ENCODE results near the gene HOXC9. TPM values are rescaled to one million over a fixed set of nuclear protein-coding genes. Genes with fewer than 3 reads are reported as not detected.

The HOXC9 gene
- total and polyA plus RNA-seq, 4 donors = not detected

DNA sequence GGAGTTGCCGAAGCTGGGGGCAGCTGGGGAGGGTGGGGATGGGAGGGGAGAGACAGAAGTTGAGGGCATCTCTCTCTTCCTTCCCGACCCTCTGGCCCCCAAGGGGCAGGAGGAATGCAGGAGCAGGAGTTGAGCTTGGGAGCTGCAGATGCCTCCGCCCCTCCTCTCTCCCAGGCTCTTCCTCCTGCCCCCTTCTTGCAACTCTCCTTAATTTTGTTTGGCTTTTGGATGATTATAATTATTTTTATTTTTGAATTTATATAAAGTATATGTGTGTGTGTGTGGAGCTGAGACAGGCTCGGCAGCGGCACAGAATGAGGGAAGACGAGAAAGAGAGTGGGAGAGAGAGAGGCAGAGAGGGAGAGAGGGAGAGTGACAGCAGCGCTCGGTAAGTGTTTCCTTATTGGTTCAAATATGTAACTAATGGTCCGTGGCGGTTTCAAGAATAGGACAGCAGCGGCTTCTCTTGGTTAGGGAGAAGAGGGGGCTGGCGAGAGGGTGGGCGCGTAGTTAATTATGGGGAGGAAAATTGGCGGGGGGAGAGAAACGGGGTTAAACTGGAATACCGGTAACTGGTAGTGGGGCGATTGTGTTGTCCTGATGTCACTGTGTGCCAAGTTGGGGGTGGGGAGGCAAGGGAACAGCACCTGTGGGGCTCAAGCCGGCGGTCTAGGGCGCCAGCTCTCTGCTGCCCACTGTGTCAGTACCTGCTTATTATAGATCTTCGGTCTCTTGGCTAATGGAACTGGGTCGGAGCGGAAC is 17.2 kb downstream of the HOXC9 start:
- H3K9ac ChIP-seq (ENCODE audit: low read depth in 1 of 2, low read length in 2 of 2) = no peak overlapping the region
- 8% methylated on average over 24 of the region's 24 CpGs for WGBS
- peaks cover 3 to 16% (median 11%) of the 10 kb centered on the region in 4 donors for H3K4me1 ChIP-seq (ENCODE audit: control insufficient read depth in 4 of 4, insufficient read depth in 4 of 4, low read length in 3 of 4)
- peaks cover 6 to 60% (median 20%) of the 10 kb centered on the region in 4 donors for H3K27me3 ChIP-seq (ENCODE audit: control insufficient read depth in 4 of 4, insufficient read depth in 4 of 4, low read length in 3 of 4)
- peak overlapping the region in 2 of 3 donors; percentile 39 to 54 for H3K4me3 ChIP-seq (ENCODE audit: low read depth in 1 of 3, low read length in 3 of 3)
- no peaks in the 10 kb centered on the region for H3K36me3 ChIP-seq (ENCODE audit: control insufficient read depth in 4 of 4, insufficient read depth in 3 of 4, low read depth in 1 of 4, low read length in 3 of 4)
- no peak for TF ChIP-seq CTCF (IDR thresholded peaks at IDR 0.05; ENCODE audit: low read depth, low read length, missing input control)
- TF ChIP-seq FOXA2 (IDR thresholded peaks at IDR 0.05) = no peak
- no peak for TF ChIP-seq RAD21 (IDR thresholded peaks at IDR 0.05)
- TF ChIP-seq YY1 (IDR thresholded peaks at IDR 0.05) = no peak
- TF ChIP-seq NR2F2 (IDR thresholded peaks at IDR 0.05) = no peak
- no peak for TF ChIP-seq EGR1 (IDR thresholded peaks at IDR 0.05; ENCODE audit: low read depth in 2 of 2)
- TF ChIP-seq HNF4A (conservative IDR thresholded peaks at IDR 0.05) = no peak
- TF ChIP-seq ZBTB33 (IDR thresholded peaks at IDR 0.05) = no peak
- TF ChIP-seq RXRA (IDR thresholded peaks at IDR 0.05) = no peak
- no peak for TF ChIP-seq ATF3 (IDR thresholded peaks at IDR 0.05)
- no peak for TF ChIP-seq GABPA (IDR thresholded peaks at IDR 0.05 in 1 of 2, conservative IDR thresholded peaks at IDR 0.05 in 1 of 2)
- TF ChIP-seq, protein P1, sequence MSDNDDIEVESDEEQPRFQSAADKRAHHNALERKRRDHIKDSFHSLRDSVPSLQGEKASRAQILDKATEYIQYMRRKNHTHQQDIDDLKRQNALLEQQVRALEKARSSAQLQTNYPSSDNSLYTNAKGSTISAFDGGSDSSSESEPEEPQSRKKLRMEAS (IDR thresholded peaks at IDR 0.05) = no peak
- no peak for TF ChIP-seq TAF1 (conservative IDR thresholded peaks at IDR 0.05)
- no peak for TF ChIP-seq REST (IDR thresholded peaks at IDR 0.05)
- TF ChIP-seq HNF4G (IDR thresholded peaks at IDR 0.05) = no peak
- no peak for TF ChIP-seq SP1 (IDR thresholded peaks at IDR 0.05)
- no peak for TF ChIP-seq FOXA1 (IDR thresholded peaks at IDR 0.05)
- DNase-seq (ENCODE audit: low spot score) = no peak
- peaks cover 0 to 5% (median 0%) of the 10 kb centered on the region in 4 donors for H3K9me3 ChIP-seq (ENCODE audit: control insufficient read depth in 4 of 4, low read length in 3 of 4)
- H3K27ac ChIP-seq (ENCODE audit: low read depth in 1 of 2, low read length in 2 of 2) = no peak overlapping the region

Measured in liver (tissue), 9 donors.